Astrocyte of the cerebellum (primary cell): ENCODE results near the gene KRT7.

Source experiments
- DNase-seq: peaks from one replicate; pipeline ENCODE4 v3.0.0-alpha.2; 2011; ENCODE audit warnings: low read depth
- H3K4me3 ChIP-seq: 2 replicates; pipeline ENCODE4 v1.5.1; 2011; ENCODE audit warnings: mild to moderate bottlenecking, low read depth, low read length, moderate library complexity
- CTCF ChIP-seq: IDR thresholded peaks from 2 replicates; pipeline ENCODE4 v1.5.1; 2012; ENCODE audit warnings: low read length, low read depth, moderate library complexity, mild to moderate bottlenecking; ENCODE audit errors: missing control alignments
- in situ Hi-C: cut with HindIII; loops from 2 replicates; pipeline ENCODE4 v1.10.0; 2017; ENCODE audit warnings: low sequenced_read_pairs

KRT7 gene

GRCh38 chr12:52234223-52234810, 1.3 kb downstream of the KRT7 start:
- in situ Hi-C loops = no loop called here
- TF ChIP-seq CTCF = no peak
- DNase-seq = no peak
- H3K4me3 ChIP-seq = no peak overlapping the region

- no peak for TF ChIP-seq CTCF
- in situ Hi-C loops = no loop called here
- no peak for DNase-seq
- no peak overlapping the region for H3K4me3 ChIP-seq
Observed at GRCh38 chr12:52235001-52235764, 2.1 kb downstream of the KRT7 start.

- no peak for TF ChIP-seq CTCF
- in situ Hi-C loops = no loop called here
- no peak for DNase-seq
- no peak overlapping the region for H3K4me3 ChIP-seq
Observed at GRCh38 chr12:52235822-52236361, 2.8 kb downstream of the KRT7 start.

- in situ Hi-C loops = no loop called here
- H3K4me3 ChIP-seq = no peak overlapping the region
- no peak for DNase-seq
- TF ChIP-seq CTCF = no peak
Observed at GRCh38 chr12:52236386-52237050, 3.5 kb downstream of the KRT7 start.

- in situ Hi-C loops = no loop called here
- no peak for DNase-seq
- TF ChIP-seq CTCF = no peak
- H3K4me3 ChIP-seq = no peak overlapping the region
Observed at GRCh38 chr12:52238207-52238840, 5.3 kb downstream of the KRT7 start.

GRCh38 chr12:52238916-52239646, 6.0 kb downstream of the KRT7 start:
- no peak for TF ChIP-seq CTCF

More at GRCh38 chr12:52238916-52239646, 6.0 kb downstream of the KRT7 start:
- no peak overlapping the region for H3K4me3 ChIP-seq
- DNase-seq = no peak
- in situ Hi-C loops = no loop called here
